ENCODE measurements around the gene CWC25.
"Not testable (repeated sequence)": the region's sequence is repeated elsewhere in the genome, so short reads cannot be mapped to it uniquely, and the experiment has no call there.

CWC25 gene

DNA sequence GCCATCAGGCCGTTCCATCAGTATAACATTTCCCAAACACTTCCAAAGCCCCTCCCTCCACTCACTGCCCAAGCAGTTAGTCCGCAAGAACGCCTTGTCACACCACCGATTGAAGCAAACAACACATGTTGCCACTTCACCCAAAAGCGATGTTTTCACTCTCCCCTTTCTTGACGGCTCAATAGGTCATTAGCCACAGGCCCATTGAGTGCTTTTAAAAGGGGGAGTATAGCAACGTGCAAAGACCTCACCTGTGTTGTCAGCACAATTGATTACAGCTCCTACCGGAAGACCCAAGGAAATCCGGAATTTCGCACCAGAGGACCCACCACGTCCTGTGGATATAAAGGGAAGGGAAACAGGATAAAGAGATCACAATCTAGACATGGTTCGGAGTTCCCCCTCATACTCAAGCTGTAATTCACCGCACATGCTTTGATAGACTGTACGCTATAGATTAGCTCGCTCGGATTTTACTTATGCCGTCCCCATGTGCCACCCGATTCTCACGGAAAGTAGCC is 27.7 kb upstream of the CWC25 start:
- no peak for DNase-seq (ENCODE audit: low read depth)

GRCh38 chr17:38851434-38851833 is 26.3 kb upstream of the CWC25 start:
- no peak for DNase-seq (ENCODE audit: low read depth)

- DNase-seq (ENCODE audit: low read depth): no peak
These were observed 25.3 kb upstream of the CWC25 start for GRCh38 chr17:38850374-38850773.

DNA sequence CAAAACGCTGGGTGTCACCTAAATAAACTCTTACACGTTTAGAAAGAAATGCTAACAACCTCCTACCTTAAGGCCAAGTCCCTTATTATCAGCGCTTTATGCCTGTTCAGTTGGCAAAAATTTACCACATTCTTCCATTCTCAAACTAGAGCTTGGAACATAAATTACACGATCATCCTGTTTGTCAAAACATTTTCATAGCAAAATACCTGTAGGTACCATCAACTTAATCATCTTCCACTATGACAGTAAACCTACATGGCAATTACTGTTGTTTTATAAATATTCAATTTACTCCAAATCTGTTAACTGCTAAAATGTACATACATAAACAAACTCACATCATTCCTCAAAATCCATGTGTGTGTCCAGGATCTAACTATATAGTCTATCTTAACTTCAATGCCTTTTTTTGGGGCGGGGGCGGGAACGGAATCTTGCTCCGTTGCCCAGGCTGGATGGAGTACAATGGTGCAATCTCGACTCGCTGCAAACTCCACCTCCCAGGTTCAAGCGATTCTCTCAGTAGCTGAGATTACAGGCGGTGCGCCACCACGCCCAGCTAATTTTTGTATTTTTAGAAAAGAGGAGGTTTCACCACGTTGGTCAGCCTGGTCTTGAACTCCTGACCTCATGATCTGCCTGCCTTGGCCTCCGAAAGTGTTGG is 24.0 kb upstream of the CWC25 start:
- DNase-seq (ENCODE audit: low read depth): no peak

DNA sequence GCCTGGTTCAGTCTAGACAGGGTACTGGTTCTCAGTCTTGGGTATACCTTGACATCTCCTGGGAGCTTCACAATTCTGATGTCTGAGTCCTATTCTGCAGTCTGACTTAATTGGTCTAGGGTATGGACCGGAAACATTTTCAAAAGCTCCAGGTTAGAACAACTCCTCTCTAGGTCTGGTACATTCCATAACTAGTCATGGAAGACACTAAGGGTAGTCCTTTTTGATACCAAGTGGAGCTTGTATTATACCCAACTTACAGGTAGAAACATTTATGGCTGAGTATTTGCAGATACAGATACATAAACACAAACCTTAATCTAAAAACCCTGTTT is 23.4 kb upstream of the CWC25 start:
- no peak for DNase-seq (ENCODE audit: low read depth)

- no peak for DNase-seq (ENCODE audit: low read depth)
These were observed 19.2 kb upstream of the CWC25 start for GRCh38 chr17:38844261-38844757.

DNA sequence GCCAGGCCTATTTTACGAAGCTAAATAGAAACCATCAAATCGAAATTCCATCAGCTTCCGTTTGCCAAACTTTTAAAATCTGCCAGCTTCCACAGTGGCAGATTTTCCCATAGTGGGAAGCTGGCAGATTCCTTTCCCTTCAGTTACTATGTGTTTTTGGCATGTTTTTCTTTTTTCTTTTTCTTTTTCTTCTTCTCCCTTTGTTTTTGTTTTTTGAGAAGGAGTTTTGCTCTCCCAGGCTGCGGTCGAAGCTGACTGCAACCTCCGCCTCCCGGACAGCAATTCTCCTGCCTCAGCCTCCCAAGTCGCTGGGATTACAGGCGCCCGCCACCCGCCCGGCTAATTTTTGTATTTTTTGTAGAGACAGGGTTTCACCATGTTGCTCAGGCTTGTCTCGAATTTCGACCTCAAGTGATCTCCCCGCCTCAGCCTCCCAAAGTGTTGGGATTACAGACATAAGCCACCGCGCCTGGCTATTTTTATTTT is 684 bp upstream of the CWC25 start:
- no peak for DNase-seq (ENCODE audit: low read depth)

GRCh38 chr17:38815576-38816193 is 9.4 kb downstream of the CWC25 start:
- DNase-seq (ENCODE audit: low read depth): peak; percentile 4

GRCh38 chr17:38809828-38810227 is 15.3 kb downstream of the CWC25 start:
- no peak for DNase-seq (ENCODE audit: low read depth)

DNA sequence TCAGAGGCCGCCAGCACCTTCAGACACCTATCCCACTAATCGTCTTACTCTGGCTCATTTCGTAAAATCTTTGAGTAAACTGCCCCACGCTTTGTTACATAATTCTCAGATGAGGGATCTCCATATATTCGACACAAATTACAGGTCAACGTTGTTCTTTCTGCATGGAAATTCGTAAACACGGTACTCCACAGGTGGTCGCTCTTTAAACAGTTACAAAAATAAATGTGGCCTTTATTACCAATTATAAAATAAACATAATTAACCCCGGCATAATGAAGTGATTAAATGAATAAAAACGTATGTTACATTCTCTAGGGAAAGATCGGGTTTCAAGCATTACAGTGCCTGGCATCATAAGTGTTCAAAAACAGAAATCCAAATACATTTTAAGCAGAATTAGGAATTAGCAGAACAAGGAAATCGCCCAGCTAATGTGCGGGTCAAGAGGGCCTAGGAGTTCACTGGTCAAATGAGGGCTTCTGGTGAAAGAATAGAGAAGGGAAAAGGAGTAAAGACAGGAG is 24.8 kb downstream of the CWC25 start:
- DNase-seq (ENCODE audit: low read depth): no peak

- DNase-seq (ENCODE audit: low read depth): peak; percentile 87
These were observed 25.5 kb downstream of the CWC25 start, which contains the start of gene PIP4K2B for GRCh38 chr17:38799501-38800236. TSS of gene PIP4K2B (minus strand) at chr17:38799556. CDS start at chr17:38799424, 132 bp downstream.

GRCh38 chr17:38798614-38799500 is 26.3 kb downstream of the CWC25 start:
- peak; percentile 43 for DNase-seq (ENCODE audit: low read depth)

GRCh38 chr17:38797828-38798227 is 27.3 kb downstream of the CWC25 start:
- DNase-seq (ENCODE audit: low read depth): no peak

DNA sequence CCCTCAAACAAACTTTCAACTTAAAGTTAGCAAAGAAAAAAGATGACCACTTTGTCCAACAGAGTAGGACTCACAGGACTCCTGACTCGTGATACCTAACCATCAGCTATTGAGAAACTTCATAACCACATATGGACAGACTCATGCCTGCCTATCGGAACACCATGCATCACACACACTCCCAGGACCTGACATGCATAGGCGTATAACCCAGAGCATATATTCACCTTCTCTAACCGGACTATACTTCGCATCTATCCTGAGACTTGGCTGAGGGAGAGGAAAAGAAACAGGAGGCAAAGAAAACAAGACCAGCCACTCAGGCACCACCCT is 28.0 kb downstream of the CWC25 start:
- DNase-seq (ENCODE audit: low read depth): no peak

DNA sequence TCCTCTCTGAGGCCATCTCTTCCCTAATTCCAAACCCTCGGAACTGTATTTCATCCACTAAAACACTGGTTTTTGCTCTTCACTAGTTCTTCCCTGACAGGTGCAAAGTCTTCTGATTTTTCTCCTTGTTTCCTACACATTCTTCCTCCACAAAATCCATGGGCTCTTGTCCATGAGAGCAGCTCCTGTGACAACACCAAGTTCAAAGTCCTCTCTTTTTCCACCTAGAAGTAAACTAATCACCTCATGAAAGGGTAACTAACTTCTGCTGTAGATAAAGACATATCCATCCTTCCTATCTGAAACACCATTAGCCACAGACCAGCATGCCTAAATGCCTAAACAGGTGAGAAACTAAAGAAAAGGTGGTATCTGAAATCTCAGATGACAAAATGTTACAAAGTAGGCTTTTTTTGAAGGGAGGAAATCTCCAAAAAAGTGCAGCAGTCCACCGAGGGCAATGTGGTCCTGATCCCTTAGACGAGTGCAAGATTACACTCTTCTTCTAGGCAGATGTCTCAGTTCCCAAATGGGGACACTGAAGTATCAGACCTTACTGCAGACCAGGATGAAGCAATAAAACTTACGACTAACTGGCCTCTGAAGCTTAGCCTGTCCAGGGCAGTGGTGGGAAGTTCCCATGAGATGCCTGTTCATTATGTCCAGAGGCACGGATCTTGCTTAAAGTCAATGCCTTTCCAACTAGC is 28.5 kb downstream of the CWC25 start:
- DNase-seq (ENCODE audit: low read depth): no peak

GRCh38 chr17:38794221-38794620 is 30.9 kb downstream of the CWC25 start:
- no peak for DNase-seq (ENCODE audit: low read depth)

- DNase-seq (ENCODE audit: low read depth): no peak
These were observed 34.0 kb downstream of the CWC25 start for GRCh38 chr17:38791162-38791561.

GRCh38 chr17:38790148-38790707 is 34.9 kb downstream of the CWC25 start:
- DNase-seq (ENCODE audit: low read depth): not testable (repeated sequence)

- no peak for DNase-seq (ENCODE audit: low read depth)
These were observed 35.9 kb downstream of the CWC25 start for GRCh38 chr17:38789185-38789584.

DNA sequence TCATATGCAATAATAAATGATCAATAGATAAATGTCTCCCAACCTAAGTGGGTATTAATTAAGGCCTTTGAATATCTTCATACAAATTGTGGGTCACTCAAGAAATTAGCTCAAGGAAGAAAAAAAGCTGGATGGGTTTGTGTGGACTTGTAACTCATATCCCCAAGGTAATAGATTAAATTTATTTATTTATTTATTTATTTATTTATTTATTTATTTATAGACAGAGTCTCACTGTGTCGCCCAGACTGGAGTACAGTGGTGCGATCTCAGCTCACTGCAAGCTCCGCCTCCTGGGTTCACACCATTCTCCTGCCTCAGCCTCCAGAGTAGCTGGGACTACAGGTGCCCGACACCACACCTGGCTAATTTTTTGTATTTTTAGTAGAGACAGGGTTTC is 37.1 kb downstream of the CWC25 start:
- not testable (repeated sequence) for DNase-seq (ENCODE audit: low read depth)

GRCh38 chr17:38786372-38786771 is 38.7 kb downstream of the CWC25 start:
- DNase-seq (ENCODE audit: low read depth): no peak
